Measurements from ENCODE around the gene NPTX1.

The NPTX1 gene

GRCh38 chr17:80442764-80443163 is 33.6 kb downstream of the NPTX1 start:
- no peak for DNase-seq

GRCh38 chr17:80442323-80442659 is 34.1 kb downstream of the NPTX1 start:
- no peak for DNase-seq

GRCh38 chr17:80441598-80442322 is 34.6 kb downstream of the NPTX1 start:
- DNase-seq: no peak

- peak; percentile 78 for DNase-seq
Observed at GRCh38 chr17:80441133-80441578, 35.3 kb downstream of the NPTX1 start.

- no peak for DNase-seq
Observed at GRCh38 chr17:80439499-80439898, 36.9 kb downstream of the NPTX1 start.

GRCh38 chr17:80438806-80439205 is 37.6 kb downstream of the NPTX1 start:
- no peak for DNase-seq

GRCh38 chr17:80437532-80437931 is 38.9 kb downstream of the NPTX1 start:
- DNase-seq: no peak

- no peak for DNase-seq
Observed at GRCh38 chr17:80433916-80434666, 42.3 kb downstream of the NPTX1 start.

- DNase-seq: no peak
Observed at GRCh38 chr17:80432961-80433550, 43.4 kb downstream of the NPTX1 start.

- DNase-seq: no peak
Observed at GRCh38 chr17:80432350-80432955, 44.0 kb downstream of the NPTX1 start.

- no peak for DNase-seq
Observed at GRCh38 chr17:80431246-80432195, 44.9 kb downstream of the NPTX1 start.

GRCh38 chr17:80430446-80431245 is 45.8 kb downstream of the NPTX1 start:
- no peak for DNase-seq

- DNase-seq: no peak
Observed at GRCh38 chr17:80429356-80430275, 46.8 kb downstream of the NPTX1 start.

- no peak for DNase-seq
Observed at GRCh38 chr17:80428796-80429195, 47.6 kb downstream of the NPTX1 start.

- DNase-seq: no peak
Observed at GRCh38 chr17:80428363-80428762, 48.0 kb downstream of the NPTX1 start.

GRCh38 chr17:80427366-80428282 is 48.8 kb downstream of the NPTX1 start:
- DNase-seq: no peak

GRCh38 chr17:80426671-80427326 is 49.6 kb downstream of the NPTX1 start:
- peak; percentile 98 for DNase-seq

GRCh38 chr17:80425835-80426426 is 50.5 kb downstream of the NPTX1 start:
- DNase-seq: no peak

Measured in activated CD8-positive, alpha-beta memory T cell treated with anti-CD3 and anti-CD28 coated beads for 24 hours (primary cell).